PC-3 (cell line): ENCODE measurements around the gene HMOX2. TPM values are rescaled to one million over a fixed set of nuclear protein-coding genes. Genes with fewer than 3 reads are reported as not detected.

Source experiments
- ATAC-seq: fragments of 200-7000 bp; cut with Tn5 transposase; 2 replicates; pipeline ENCODE4 v1.9.1; 2020; ENCODE audit warnings: mild to moderate bottlenecking, moderate library complexity
- BruUV-seq: library from RNA; stranded (reverse); fragments of 400-500 nt; replicated peaks from 2 replicates; lab custom pipeline; 2021; lab: Mats Ljungman, UMichigan
- CTCF ChIA-PET: fragments of 300-600 bp; sonication (Branson Sonifier 250); formaldehyde crosslinking; loops from one replicate; lab custom pipeline; 2022; ENCODE audit warnings: antibody characterized with exemption; lab: Charles Lee
- POLR2A ChIA-PET: fragments of 300-600 bp; sonication (Branson Sonifier 250); formaldehyde crosslinking; loops from one replicate; lab custom pipeline; 2022; ENCODE audit warnings: antibody characterized with exemption; ENCODE audit not compliant: unreplicated experiment; lab: Charles Lee
- DNase-seq: peaks from one replicate; pipeline ENCODE4 v3.0.0-alpha.2; 2015
- H2AFZ ChIP-seq: fragments of 300-600 bp; sonication (generic); 2 replicates; pipeline ENCODE4 v1.6.0; 2016; ENCODE audit warnings: antibody characterized with exemption, low read length
- H3F3A ChIP-seq: fragments of 300-600 bp; sonication (generic); one replicate; pipeline ENCODE4 v1.6.0; 2017; ENCODE audit warnings: antibody characterized with exemption, low read length, control low read depth, mild to moderate bottlenecking; ENCODE audit not compliant: unreplicated experiment
- H3K27ac ChIP-seq: fragments of 300-600 bp; sonication (generic); 2 replicates; pipeline ENCODE4 v1.5.1; 2016; ENCODE audit warnings: mild to moderate bottlenecking, low read length
- H3K27me3 ChIP-seq: fragments of 300-600 bp; sonication (generic); 2 replicates; pipeline ENCODE4 v1.6.1; 2016; ENCODE audit warnings: low read length, mixed read lengths
- H3K36me3 ChIP-seq: fragments of 300-600 bp; sonication (generic); 2 replicates; pipeline ENCODE4 v1.6.1; 2016; ENCODE audit warnings: low read depth, mixed run types, low read length, mixed read lengths
- H3K4me1 ChIP-seq: fragments of 300-600 bp; sonication (generic); 2 replicates; pipeline ENCODE4 v1.5.1; 2016; ENCODE audit warnings: low read length; ENCODE audit not compliant: insufficient read depth
- H3K4me2 ChIP-seq: fragments of 300-600 bp; sonication (generic); 2 replicates; pipeline ENCODE4 v1.6.0; 2016; ENCODE audit warnings: low read length
- H3K4me3 ChIP-seq: fragments of 300-600 bp; sonication (generic); 2 replicates; pipeline ENCODE4 v1.5.1; 2016; ENCODE audit warnings: mild to moderate bottlenecking, low read length, mixed read lengths
- H3K79me2 ChIP-seq: fragments of 300-600 bp; sonication (generic); 2 replicates; pipeline ENCODE4 v1.6.1; 2017; ENCODE audit warnings: low read length, mixed read lengths
- H3K9ac ChIP-seq: fragments of 300-600 bp; sonication (generic); 2 replicates; pipeline ENCODE4 v1.6.0; 2016; ENCODE audit warnings: mild to moderate bottlenecking, low read length
- H3K9me2 ChIP-seq: fragments of 300-600 bp; sonication (generic); replicated peaks from 2 replicates; pipeline ENCODE4 v1.6.1; 2016; ENCODE audit warnings: mixed run types, low read length, mixed read lengths
- H3K9me3 ChIP-seq: fragments of 300-600 bp; sonication (generic); 2 replicates; pipeline ENCODE4 v1.6.1; 2016; ENCODE audit warnings: low read length, mixed read lengths
- H4K20me1 ChIP-seq: fragments of 300-600 bp; sonication (generic); 2 replicates; pipeline ENCODE4 v1.6.1; 2016; ENCODE audit warnings: low read length, mixed read lengths
- CTCF ChIP-seq: fragments of 300-600 bp; sonication (generic); conservative IDR thresholded peaks from 2 replicates; pipeline ENCODE4 v1.5.1; 2017; ENCODE audit warnings: antibody characterized with exemption, low read depth, mild to moderate bottlenecking, low read length
- EZH2 ChIP-seq: fragments of 300-600 bp; sonication (generic); IDR thresholded peaks from one replicate; pipeline ENCODE4 v1.6.1; 2017; ENCODE audit warnings: antibody characterized with exemption, mild to moderate bottlenecking, low read length; ENCODE audit not compliant: unreplicated experiment
- EZH2phosphoT487 ChIP-seq: fragments of 300-600 bp; sonication (generic); IDR thresholded peaks from 2 replicates; pipeline ENCODE4 v1.6.1; 2018; ENCODE audit warnings: mild to moderate bottlenecking, antibody characterized with exemption, low read length, borderline replicate concordance
- intact Hi-C: fragments of 100-400 bp; cut with micrococcal nuclease; formaldehyde crosslinking; loops from 2 replicates; pipeline ENCODE4 v1.9.0; 2023
- total RNA-seq: library from RNA; depleted of rRNA; stranded (reverse); fragments of >200 nt; gene quantifications from 2 replicates; pipeline ENCODE4 v1.2.3, GENCODE V29; 2014

The HMOX2 gene
- total RNA-seq, 1 experiment from 2014 or later, result 86.9 TPM

- Histone ChIP-seq H4K20me1 (no peaks in the 10 kb centered on the region), H3F3A (no peaks in the 10 kb centered on the region), H3K4me2 (no peak overlapping the region), H3K4me3 (no peak overlapping the region), H3K27ac (no peak overlapping the region), H3K36me3 (no peaks in the 10 kb centered on the region), H3K27me3 (no peaks in the 10 kb centered on the region), H2AFZ (no peak overlapping the region), H3K79me2 (no peaks in the 10 kb centered on the region), H3K4me1 (no peaks in the 10 kb centered on the region), H3K9me2 (no peaks in the 10 kb centered on the region), H3K9ac (no peak overlapping the region), H3K9me3 (no peaks in the 10 kb centered on the region)
- DNase-seq, result no peak
- intact Hi-C loops, result no loop called here
- POLR2A ChIA-PET, result no interaction called here
- TF ChIP-seq EZH2 (no peak), EZH2phosphoT487 (no peak)
- no peak for ATAC-seq
- no TSS peak for BruUV-seq
- CTCF ChIA-PET, result no interaction called here
These were observed 49.6 kb downstream of the HMOX2 start for GRCh38 chr16:4525634-4526277.

GRCh38 chr16:4529085-4530060 lies 53.2 kb downstream of the HMOX2 start:
- no peak overlapping the region for H3K27ac ChIP-seq
- H3K79me2 ChIP-seq, result no peaks in the 10 kb centered on the region
- no peaks in the 10 kb centered on the region for H3K36me3 ChIP-seq
- TF ChIP-seq EZH2, result no peak
- TF ChIP-seq CTCF, result no peak
- no peak for TF ChIP-seq EZH2phosphoT487
- POLR2A ChIA-PET, result no interaction called here
- no peaks in the 10 kb centered on the region for H3K9me3 ChIP-seq
- H3K9me2 ChIP-seq, result no peaks in the 10 kb centered on the region
- H3K4me2 ChIP-seq, result no peak overlapping the region
- H3F3A ChIP-seq, result no peaks in the 10 kb centered on the region
- no peak overlapping the region for H3K4me3 ChIP-seq
- H3K9ac ChIP-seq, result no peak overlapping the region
- ATAC-seq (no peak), DNase-seq (no peak)
- intact Hi-C loops, result no loop called here
- no peaks in the 10 kb centered on the region for H3K27me3 ChIP-seq
- no peak overlapping the region for H2AFZ ChIP-seq
- no peaks in the 10 kb centered on the region for H4K20me1 ChIP-seq
- H3K4me1 ChIP-seq, result no peaks in the 10 kb centered on the region
- CTCF ChIA-PET, result no interaction called here
- no TSS peak for BruUV-seq

GRCh38 chr16:4531811-4532210 lies 55.6 kb downstream of the HMOX2 start:
- H3K27ac ChIP-seq, result no peak overlapping the region
- H3K9ac ChIP-seq, result no peak overlapping the region
- no peaks in the 10 kb centered on the region for H4K20me1 ChIP-seq
- no peaks in the 10 kb centered on the region for H3K9me2 ChIP-seq
- no TSS peak for BruUV-seq
- no peaks in the 10 kb centered on the region for H3F3A ChIP-seq
- POLR2A ChIA-PET, result no interaction called here
- DNase-seq (no peak), ATAC-seq (no peak)
- no peaks in the 10 kb centered on the region for H3K36me3 ChIP-seq
- CTCF ChIA-PET, result no interaction called here
- H3K9me3 ChIP-seq, result no peaks in the 10 kb centered on the region
- H3K4me1 ChIP-seq, result no peaks in the 10 kb centered on the region
- TF ChIP-seq EZH2phosphoT487 (no peak), CTCF (no peak), EZH2 (no peak)
- no peak overlapping the region for H3K4me2 ChIP-seq
- no peaks in the 10 kb centered on the region for H3K27me3 ChIP-seq
- H3K79me2 ChIP-seq, result no peaks in the 10 kb centered on the region
- H3K4me3 ChIP-seq, result no peak overlapping the region
- intact Hi-C loops, result no loop called here
- no peak overlapping the region for H2AFZ ChIP-seq
